Measurements from ENCODE around the gene DIO2. TPM values are rescaled to one million over a fixed set of nuclear protein-coding genes. Genes with fewer than 3 reads are reported as not detected.

The DIO2 gene
- total RNA-seq, 1 donor, result under 0.01 TPM

GRCh38 chr14:80172375-80173051, 38.8 kb downstream of the DIO2 start:
- DNase-seq (ENCODE audit: low read depth in 2 of 3, low spot score in 2 of 3), result no peak

- DNase-seq (ENCODE audit: low read depth in 2 of 3, low spot score in 2 of 3), result no peak
These were observed 43.4 kb downstream of the DIO2 start for GRCh38 chr14:80167793-80168448.

GRCh38 chr14:80164991-80165721, 46.1 kb downstream of the DIO2 start:
- DNase-seq (ENCODE audit: low read depth in 2 of 3, low spot score in 2 of 3), result no peak

GRCh38 chr14:80152763-80153162, 58.5 kb downstream of the DIO2 start:
- DNase-seq (ENCODE audit: low read depth in 2 of 3, low spot score in 2 of 3), result no peak

- no peak for DNase-seq (ENCODE audit: low read depth in 2 of 3, low spot score in 2 of 3)
These were observed 59.1 kb downstream of the DIO2 start for GRCh38 chr14:80152166-80152565.

GRCh38 chr14:80150301-80150700, 61.0 kb downstream of the DIO2 start:
- DNase-seq (ENCODE audit: low read depth in 2 of 3, low spot score in 2 of 3), result no peak

Measured in hematopoietic multipotent progenitor cell (in vitro differentiated cells).